PC-9 (cell line): ENCODE measurements around the gene CD53. TPM values are rescaled to one million over a fixed set of nuclear protein-coding genes. Genes with fewer than 3 reads are reported as not detected.

Experiments used
- BruUV-seq: library from RNA; stranded (reverse); fragments of 400-500 nt; replicated peaks from 2 replicates; lab custom pipeline; 2021; lab: Mats Ljungman, UMichigan
- CTCF ChIA-PET: fragments of 300-600 bp; sonication (Branson Sonifier 250); formaldehyde crosslinking; loops from one replicate; lab custom pipeline; 2022; ENCODE audit warnings: antibody characterized with exemption; lab: Charles Lee
- POLR2A ChIA-PET: fragments of 300-600 bp; sonication (Branson Sonifier 250); formaldehyde crosslinking; loops from one replicate; lab custom pipeline; 2022; ENCODE audit warnings: antibody characterized with exemption; ENCODE audit not compliant: unreplicated experiment; lab: Charles Lee
- DNase-seq, 2 experiments: peaks; one replicate each; pipeline versions ENCODE4 v3.0.0 to v3.0.0-alpha.2; 2015 to 2022; ENCODE audit warnings: mixed read lengths in 1 of 2
- H2AFZ ChIP-seq: fragments of 200-600 bp; sonication (generic); 2 replicates; pipeline ENCODE4 v1.8.1; 2017; ENCODE audit warnings: antibody characterized with exemption
- H3F3A ChIP-seq: fragments of 200-600 bp; sonication (generic); 2 replicates; pipeline ENCODE4 v1.8.1; 2017; ENCODE audit warnings: antibody characterized with exemption, mild to moderate bottlenecking, low read depth; ENCODE audit not compliant: insufficient read depth
- H3K27ac ChIP-seq: fragments of 200-600 bp; sonication (generic); 2 replicates; pipeline ENCODE4 v1.6.1; 2016; ENCODE audit warnings: mixed run types
- H3K27me3 ChIP-seq: fragments of 200-600 bp; sonication (generic); 2 replicates; pipeline ENCODE4 v1.6.1; 2016; ENCODE audit warnings: low read depth, mixed run types; ENCODE audit not compliant: insufficient read depth
- H3K36me3 ChIP-seq: fragments of 200-600 bp; sonication (generic); 2 replicates; pipeline ENCODE4 v1.6.1; 2016; ENCODE audit warnings: low read depth, mixed run types
- H3K4me1 ChIP-seq: fragments of 200-600 bp; sonication (generic); replicated peaks from 2 replicates; pipeline ENCODE4 v1.6.1; 2016; ENCODE audit warnings: mixed run types; ENCODE audit not compliant: insufficient read depth
- H3K4me2 ChIP-seq: fragments of 200-600 bp; sonication (generic); 2 replicates; pipeline ENCODE4 v1.6.1; 2017; ENCODE audit warnings: mixed run types
- H3K4me3 ChIP-seq: fragments of 200-600 bp; sonication (generic); 2 replicates; pipeline ENCODE4 v1.6.1; 2016; ENCODE audit warnings: mixed run types
- H3K79me2 ChIP-seq: fragments of 200-600 bp; sonication (generic); 2 replicates; pipeline ENCODE4 v1.6.1; 2017; ENCODE audit warnings: low read depth, mixed run types
- H3K9me2 ChIP-seq: fragments of 200-600 bp; sonication (generic); 2 replicates; pipeline ENCODE4 v1.8.1; 2017; ENCODE audit warnings: mild to moderate bottlenecking; ENCODE audit not compliant: insufficient read depth
- H3K9me3 ChIP-seq: fragments of 200-600 bp; sonication (generic); 2 replicates; pipeline ENCODE4 v1.8.1; 2016; ENCODE audit warnings: low read depth; ENCODE audit not compliant: insufficient read depth
- H4K20me1 ChIP-seq: fragments of 200-600 bp; sonication (generic); 2 replicates; pipeline ENCODE4 v1.8.1; 2017; ENCODE audit not compliant: insufficient read depth
- CTCF ChIP-seq: fragments of 200-600 bp; sonication (generic); conservative IDR thresholded peaks from 2 replicates; pipeline ENCODE4 v1.6.1; 2017; ENCODE audit warnings: mixed run types, antibody characterized with exemption, mild to moderate bottlenecking, moderate library complexity
- EZH2 ChIP-seq: fragments of 200-600 bp; sonication (generic); IDR thresholded peaks from 2 replicates; pipeline ENCODE4 v1.8.0; 2017; ENCODE audit warnings: antibody characterized with exemption, low read depth
- intact Hi-C: fragments of 100-400 bp; cut with micrococcal nuclease; formaldehyde crosslinking; loops from one replicate; pipeline ENCODE4 v1.10.0; 2022; ENCODE audit not compliant: unreplicated experiment
- total RNA-seq: library from RNA; stranded (reverse); gene quantifications from 2 replicates; pipeline ENCODE4 v1.2.3, GENCODE V29; 2021

The CD53 gene
- total RNA-seq, 1 experiment from 2014 or later: not detected

GRCh38 chr1:110916669-110917306 lies 43.8 kb downstream of the CD53 start:
- Histone ChIP-seq H3K4me1 (peaks cover 20% of the 10 kb centered on the region), H3K27me3 (no peaks in the 10 kb centered on the region), H3K4me3 (peak overlapping the region; percentile 39; the same call in 1 of the 2 replicates), H3F3A (peaks cover 9% of the 10 kb centered on the region), H3K9me2 (0 out of 2 replicates have a peak, but pooled peaks cover 8% of the 10 kb centered on the region), H3K36me3 (no peaks in the 10 kb centered on the region), H3K9me3 (peaks cover 11% of the 10 kb centered on the region; the same call in 1 of the 2 replicates), H2AFZ (peak overlapping the region; percentile 52), H3K4me2 (peak overlapping the region; percentile 61), H3K27ac (peak overlapping the region; percentile 79), H4K20me1 (no peaks in the 10 kb centered on the region), H3K79me2 (no peaks in the 10 kb centered on the region)
- no TSS peak for BruUV-seq
- ChIA-PET CTCF (no interaction called here), POLR2A (interaction anchor here (0.6 kb wide), 1 partner anchor 47 kb away, joined by 3 read pairs; no protein-coding TSS in a partner anchor)
- TF ChIP-seq EZH2: no peak
- no peak for TF ChIP-seq CTCF
- DNase-seq: peak; percentile 64 to 88
- intact Hi-C loops: loop anchor here (1.0 kb wide), 2 partner anchors 11 to 47 kb away; partner anchors contain the start of gene LRIF1

- peak in 1 of 2 experiments; percentile 9 for DNase-seq
- peaks cover 20% of the 10 kb centered on the region for H3K4me1 ChIP-seq
- H4K20me1 ChIP-seq: no peaks in the 10 kb centered on the region
- H3K27me3 ChIP-seq: no peaks in the 10 kb centered on the region
- no peak overlapping the region for H3K4me3 ChIP-seq
- peaks cover 6% of the 10 kb centered on the region; the same call in 1 of the 2 replicates for H3K9me3 ChIP-seq
- H3K9me2 ChIP-seq: 0 out of 2 replicates have a peak, but pooled peaks cover 8% of the 10 kb centered on the region
- no TSS peak for BruUV-seq
- no peak for TF ChIP-seq CTCF
- TF ChIP-seq EZH2: no peak
- no peak overlapping the region for H3K27ac ChIP-seq
- H3K79me2 ChIP-seq: no peaks in the 10 kb centered on the region
- intact Hi-C loops: no loop called here
- no peak overlapping the region for H2AFZ ChIP-seq
- ChIA-PET CTCF (no interaction called here), POLR2A (no interaction called here)
- H3F3A ChIP-seq: peaks cover 9% of the 10 kb centered on the region
- no peaks in the 10 kb centered on the region for H3K36me3 ChIP-seq
- no peak overlapping the region for H3K4me2 ChIP-seq
Observed at GRCh38 chr1:110918016-110918415, 45.1 kb downstream of the CD53 start.

GRCh38 chr1:110921953-110922352 lies 49.0 kb downstream of the CD53 start:
- Histone ChIP-seq H3K79me2 (no peaks in the 10 kb centered on the region), H3K9me3 (no peaks in the 10 kb centered on the region), H3K4me3 (no peak overlapping the region), H3K9me2 (0 out of 2 replicates have a peak, but pooled peaks cover 8% of the 10 kb centered on the region), H3K27ac (no peak overlapping the region), H2AFZ (no peak overlapping the region), H3K4me1 (peaks cover 7% of the 10 kb centered on the region), H3K36me3 (no peaks in the 10 kb centered on the region), H4K20me1 (no peaks in the 10 kb centered on the region), H3F3A (peaks cover 4% of the 10 kb centered on the region; the same call in 1 of the 2 replicates), H3K27me3 (no peaks in the 10 kb centered on the region), H3K4me2 (no peak overlapping the region)
- no TSS peak for BruUV-seq
- ChIA-PET CTCF (no interaction called here), POLR2A (no interaction called here)
- intact Hi-C loops: no loop called here
- peak in 1 of 2 experiments; percentile 24 for DNase-seq
- TF ChIP-seq EZH2 (no peak), CTCF (no peak)
